ENCODE measurements around the gene UBE4A. TPM values are rescaled to one million over a fixed set of nuclear protein-coding genes. Genes with fewer than 3 reads are reported as not detected.

Gene UBE4A
- total RNA-seq, 2 donors from 2014 or later = 44.8 to 46.9 TPM

GRCh38 chr11:118382954-118383353, 23.6 kb downstream of the UBE4A start:
- Histone ChIP-seq H3K27ac (no peak overlapping the region), H3K9ac (ENCODE audit: low read depth in 2 of 2, low read length in 2 of 2) (no peak overlapping the region), H3K4me3 (no peak overlapping the region), H3K36me3 (peaks cover 30% of the 10 kb centered on the region), H3K9me3 (no peaks in the 10 kb centered on the region), H3K27me3 (no peaks in the 10 kb centered on the region), H3K4me1 (no peaks in the 10 kb centered on the region)
- no peak for DNase-seq
- no peak for TF ChIP-seq CTCF (IDR thresholded peaks at IDR 0.05)
- intact Hi-C loops (cut with DNase I) = loop anchor here (10.0 kb wide), 1 partner anchor 372 kb away; no protein-coding TSS in a partner anchor

- Histone ChIP-seq H3K9me3 (no peaks in the 10 kb centered on the region), H3K4me1 (no peaks in the 10 kb centered on the region), H3K4me3 (no peak overlapping the region), H3K9ac (ENCODE audit: low read depth in 2 of 2, low read length in 2 of 2) (no peak overlapping the region), H3K27ac (no peak overlapping the region), H3K36me3 (peaks cover 37% of the 10 kb centered on the region), H3K27me3 (no peaks in the 10 kb centered on the region)
- DNase-seq = no peak
- no peak for TF ChIP-seq CTCF (IDR thresholded peaks at IDR 0.05)
- intact Hi-C loops (cut with DNase I) = loop anchor here (10.0 kb wide), 1 partner anchor 371 kb away; no protein-coding TSS in a partner anchor
Measured at GRCh38 chr11:118383657-118384056, 24.3 kb downstream of the UBE4A start.

GRCh38 chr11:118396097-118396501, 36.7 kb downstream of the UBE4A start:
- Histone ChIP-seq H3K27me3 (no peaks in the 10 kb centered on the region), H3K9ac (ENCODE audit: low read depth in 2 of 2, low read length in 2 of 2) (no peak overlapping the region), H3K4me3 (no peak overlapping the region), H3K27ac (no peak overlapping the region), H3K4me1 (peaks cover 4% of the 10 kb centered on the region), H3K36me3 (peaks cover 6% of the 10 kb centered on the region), H3K9me3 (no peaks in the 10 kb centered on the region)
- no peak for TF ChIP-seq CTCF (IDR thresholded peaks at IDR 0.05)
- DNase-seq = no peak
- intact Hi-C loops (cut with DNase I) = no loop called here

GRCh38 chr11:118397448-118397847, 38.0 kb downstream of the UBE4A start:
- no peak overlapping the region for H3K4me3 ChIP-seq
- DNase-seq = no peak
- no peak for TF ChIP-seq CTCF (IDR thresholded peaks at IDR 0.05)
- H3K27ac ChIP-seq = no peak overlapping the region
- H3K9ac ChIP-seq (ENCODE audit: low read depth in 2 of 2, low read length in 2 of 2) = no peak overlapping the region
- H3K27me3 ChIP-seq = no peaks in the 10 kb centered on the region
- H3K4me1 ChIP-seq = peaks cover 4% of the 10 kb centered on the region
- intact Hi-C loops (cut with DNase I) = no loop called here
- no peaks in the 10 kb centered on the region for H3K9me3 ChIP-seq
- H3K36me3 ChIP-seq = peaks cover 4% of the 10 kb centered on the region

GRCh38 chr11:118398791-118399559, 39.6 kb downstream of the UBE4A start:
- Histone ChIP-seq H3K36me3 (no peaks in the 10 kb centered on the region), H3K27ac (peak overlapping the region; percentile 30)
- intact Hi-C loops (cut with DNase I) = no loop called here

More at GRCh38 chr11:118398791-118399559, 39.6 kb downstream of the UBE4A start:
- no peak for TF ChIP-seq CTCF (IDR thresholded peaks at IDR 0.05)
- DNase-seq = no peak
- Histone ChIP-seq H3K4me1 (peaks cover 4% of the 10 kb centered on the region), H3K27me3 (no peaks in the 10 kb centered on the region), H3K4me3 (no peak overlapping the region), H3K9ac (ENCODE audit: low read depth in 2 of 2, low read length in 2 of 2) (no peak overlapping the region), H3K9me3 (no peaks in the 10 kb centered on the region)

All from colonic mucosa (tissue), 4 donors.